Measurements from ENCODE around the gene ABI3BP. TPM values are rescaled to one million over a fixed set of nuclear protein-coding genes. Genes with fewer than 3 reads are reported as not detected.

ABI3BP gene
- polyA plus RNA-seq, 6 donors from 2014 or later = 0.08 to 0.09 TPM; not detected in 4

DNA sequence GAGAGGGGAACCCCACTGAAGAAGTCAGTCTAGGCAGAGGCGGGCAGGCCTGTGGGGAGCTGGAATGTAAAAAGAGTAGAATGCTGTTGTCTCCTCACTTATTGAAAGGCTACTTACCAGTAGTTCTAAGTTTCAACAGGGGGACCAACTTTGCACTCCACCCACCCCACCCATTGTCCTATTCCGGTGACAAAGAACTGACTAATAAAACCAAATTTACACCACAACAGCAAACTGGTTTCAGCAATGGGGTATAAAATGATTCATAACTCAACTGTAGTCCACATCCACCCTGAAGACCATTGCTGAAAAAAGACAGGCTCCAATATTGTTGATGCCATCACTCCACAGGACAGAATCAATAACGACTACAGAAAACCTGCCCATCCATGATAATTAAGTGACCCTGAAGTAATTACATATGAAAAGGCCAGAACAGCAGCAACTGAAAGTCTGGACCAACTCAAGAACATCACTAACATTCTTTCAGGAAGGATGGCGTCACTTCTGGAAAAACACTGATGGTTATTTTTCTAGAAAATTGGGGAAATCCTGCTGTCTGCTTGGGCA, 80.2 kb downstream of the ABI3BP start:
- H3K9me3 Mint-ChIP-seq = peaks cover 0 to 8% (median 4%) of the 10 kb centered on the region in 7 donors
- no peak overlapping the region for H3K4me3 Mint-ChIP-seq
- H3K4me1 Mint-ChIP-seq = no peaks in the 10 kb centered on the region
- H3K27me3 Mint-ChIP-seq = no peaks in the 10 kb centered on the region
- H3K27ac Mint-ChIP-seq = no peak overlapping the region
- DNase-seq (no peak), ATAC-seq (ENCODE audit: low read depth in 2 of 2) (no peak)
- H3K36me3 Mint-ChIP-seq = no peaks in the 10 kb centered on the region

DNA sequence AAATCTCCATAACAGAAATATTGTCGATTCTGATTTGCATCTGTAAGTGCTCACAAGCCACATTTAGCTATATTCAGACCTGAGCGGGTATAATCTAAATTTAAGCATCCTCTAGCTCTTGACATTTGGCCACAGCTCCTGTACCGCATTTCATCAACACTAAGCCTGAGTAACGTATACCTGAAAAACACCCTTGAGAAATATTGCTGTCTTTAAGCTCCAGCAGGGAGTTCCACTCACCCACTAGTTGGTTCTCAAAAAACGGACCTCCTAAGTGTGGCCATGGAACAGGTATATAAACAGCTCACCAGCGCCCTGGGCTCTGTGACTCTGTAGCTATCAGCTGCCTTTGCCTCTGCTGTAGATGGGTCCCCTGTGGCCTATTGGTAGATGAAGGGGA, 80.7 kb downstream of the ABI3BP start:
- Mint-ChIP-seq H3K27ac (no peak overlapping the region), H3K36me3 (no peaks in the 10 kb centered on the region), H3K9me3 (peaks cover 0 to 8% (median 4%) of the 10 kb centered on the region in 7 donors), H3K4me3 (no peak overlapping the region), H3K4me1 (no peaks in the 10 kb centered on the region), H3K27me3 (no peaks in the 10 kb centered on the region)
- ATAC-seq (ENCODE audit: low read depth in 2 of 2) (no peak), DNase-seq (no peak)

DNA sequence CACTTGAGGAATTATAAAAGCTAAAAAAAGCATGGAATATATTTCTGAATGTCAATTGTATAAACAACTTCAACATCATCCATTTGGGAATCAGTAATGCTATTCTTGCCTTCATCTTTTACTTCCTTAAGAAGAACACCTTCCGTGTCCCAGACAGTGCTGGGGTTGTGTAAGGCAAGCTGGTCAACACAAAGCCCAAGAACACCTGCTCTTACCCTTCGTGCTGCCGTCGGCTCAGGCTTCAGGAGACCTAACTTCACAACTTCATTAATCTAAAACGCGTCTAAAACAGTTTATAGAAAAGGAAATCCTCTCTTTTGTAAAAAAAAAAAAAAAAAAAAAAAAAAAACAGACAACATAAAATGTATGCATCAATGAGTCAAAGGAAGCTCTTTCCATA, 81.3 kb downstream of the ABI3BP start:
- no peak for DNase-seq

DNA sequence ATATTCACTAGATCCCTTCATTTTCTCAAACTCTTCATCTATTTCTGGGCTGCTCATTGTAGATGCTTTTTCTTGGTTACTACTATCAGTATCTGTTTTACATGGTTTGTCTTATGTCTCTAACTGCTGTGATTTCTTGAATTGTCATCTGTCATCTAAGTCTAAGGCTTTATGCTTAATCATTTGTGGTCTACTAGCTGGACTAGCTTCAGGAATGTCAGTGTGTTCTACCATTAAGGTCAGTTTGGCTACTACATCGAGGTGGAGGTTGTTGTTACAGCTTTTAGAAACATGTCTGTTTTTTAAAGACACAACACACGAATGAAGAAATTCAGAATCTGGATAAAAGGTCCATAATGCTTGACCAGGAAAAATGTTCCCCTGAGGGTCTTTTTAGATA, 82.2 kb downstream of the ABI3BP start:
- H3K27ac Mint-ChIP-seq = no peak overlapping the region
- no peaks in the 10 kb centered on the region for H3K27me3 Mint-ChIP-seq
- ATAC-seq (ENCODE audit: low read depth in 2 of 2) (no peak), DNase-seq (no peak)
- peaks cover 0 to 8% (median 4%) of the 10 kb centered on the region in 7 donors for H3K9me3 Mint-ChIP-seq
- no peaks in the 10 kb centered on the region for H3K4me1 Mint-ChIP-seq
- no peaks in the 10 kb centered on the region for H3K36me3 Mint-ChIP-seq
- no peak overlapping the region for H3K4me3 Mint-ChIP-seq

More for the DNA sequence above, 81.3 kb downstream of the ABI3BP start:
- ATAC-seq (ENCODE audit: low read depth in 2 of 2) = no peak
- H3K4me3 Mint-ChIP-seq = no peak overlapping the region
- no peaks in the 10 kb centered on the region for H3K4me1 Mint-ChIP-seq
- no peaks in the 10 kb centered on the region for H3K36me3 Mint-ChIP-seq
- no peaks in the 10 kb centered on the region for H3K27me3 Mint-ChIP-seq
- H3K27ac Mint-ChIP-seq = no peak overlapping the region
- H3K9me3 Mint-ChIP-seq = peaks cover 0 to 8% (median 4%) of the 10 kb centered on the region in 7 donors

DNA sequence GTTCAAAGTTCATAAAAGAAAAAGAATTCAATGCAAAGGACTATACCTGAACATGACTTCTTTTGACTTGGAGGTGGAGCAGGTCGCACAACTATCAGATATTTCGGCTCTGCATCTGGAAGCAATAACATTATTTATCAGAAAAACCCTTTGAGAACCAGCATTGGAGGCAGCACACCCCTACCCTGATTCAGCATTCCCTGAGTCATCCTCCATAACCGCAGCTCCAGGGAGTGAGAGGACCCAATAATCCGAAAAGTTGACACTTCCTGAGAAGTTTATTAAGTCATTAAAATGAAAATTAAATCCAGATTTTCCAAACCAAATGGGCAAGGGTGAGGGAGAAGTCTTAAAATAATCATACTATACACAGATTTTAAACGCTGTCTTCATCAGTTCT, 90.6 kb downstream of the ABI3BP start:
- Mint-ChIP-seq H3K36me3 (peaks cover 0 to 4% of the 10 kb centered on the region in 2 donors), H3K27me3 (no peaks in the 10 kb centered on the region), H3K9me3 (peaks cover 0 to 6% (median 0%) of the 10 kb centered on the region in 7 donors), H3K4me1 (peaks cover 0 to 4% (median 0%) of the 10 kb centered on the region in 3 donors), H3K4me3 (no peak overlapping the region), H3K27ac (no peak overlapping the region)
- no peak for ATAC-seq (ENCODE audit: low read depth in 2 of 2)
- DNase-seq = no peak

GRCh38 chr3:100900671-100901335, 92.4 kb downstream of the ABI3BP start:
- Mint-ChIP-seq H3K27ac (no peak overlapping the region), H3K4me1 (peaks cover 0 to 4% (median 0%) of the 10 kb centered on the region in 3 donors), H3K9me3 (peaks cover 0 to 6% (median 0%) of the 10 kb centered on the region in 7 donors), H3K4me3 (no peak overlapping the region), H3K36me3 (peaks cover 0 to 4% of the 10 kb centered on the region in 2 donors), H3K27me3 (no peaks in the 10 kb centered on the region)
- ATAC-seq (ENCODE audit: low read depth in 2 of 2) (no peak), DNase-seq (no peak)

DNA sequence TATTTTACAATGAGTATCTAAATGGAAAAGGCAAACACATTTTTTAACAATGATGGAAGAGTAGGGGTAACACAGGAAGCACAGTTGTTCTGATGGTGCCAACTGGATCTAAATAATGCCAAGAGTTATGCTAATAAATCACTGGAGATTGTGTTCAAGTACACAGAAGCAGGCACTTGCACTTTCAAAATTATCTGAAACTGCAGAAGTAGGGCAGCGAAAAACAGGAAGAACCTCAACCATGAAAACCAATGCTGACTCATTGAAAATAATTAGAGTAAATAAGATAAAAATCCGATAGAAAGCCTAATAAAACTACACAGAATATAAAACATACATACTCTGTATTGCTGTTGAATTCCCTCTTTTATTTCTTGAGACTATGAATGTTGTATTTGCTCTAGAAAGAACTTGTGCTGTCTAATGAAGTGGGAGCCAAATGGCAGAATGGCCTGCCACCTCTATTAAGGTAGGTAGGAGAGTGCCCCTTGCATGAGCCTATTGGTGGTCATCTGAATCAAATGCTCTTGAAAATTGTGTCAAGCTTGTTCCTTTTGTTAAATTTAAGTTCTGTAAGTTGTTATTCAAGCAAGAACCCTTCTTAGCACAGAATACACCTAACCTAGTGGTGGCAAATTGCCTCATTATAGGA, 93.7 kb downstream of the ABI3BP start:
- H3K9me3 Mint-ChIP-seq = peaks cover 0 to 6% (median 0%) of the 10 kb centered on the region in 7 donors
- H3K4me1 Mint-ChIP-seq = peaks cover 0 to 4% (median 0%) of the 10 kb centered on the region in 3 donors
- H3K36me3 Mint-ChIP-seq = peaks cover 0 to 4% of the 10 kb centered on the region in 2 donors
- DNase-seq (no peak), ATAC-seq (ENCODE audit: low read depth in 2 of 2) (no peak)
- H3K27me3 Mint-ChIP-seq = no peaks in the 10 kb centered on the region
- no peak overlapping the region for H3K4me3 Mint-ChIP-seq
- no peak overlapping the region for H3K27ac Mint-ChIP-seq

- Mint-ChIP-seq H3K27me3 (peaks cover 0 to 4% (median 0%) of the 10 kb centered on the region in 3 donors), H3K9me3 (peaks cover 0 to 3% (median 0%) of the 10 kb centered on the region in 7 donors), H3K27ac (peak overlapping the region in 2 of 6 donors; percentile 39 to 43), H3K36me3 (peaks cover 0 to 4% of the 10 kb centered on the region in 2 donors), H3K4me1 (peaks cover 0 to 4% (median 0%) of the 10 kb centered on the region in 3 donors), H3K4me3 (no peak overlapping the region)
- ATAC-seq (ENCODE audit: low read depth in 2 of 2) (no peak), DNase-seq (no peak)
Observed at GRCh38 chr3:100898681-100899080, 94.5 kb downstream of the ABI3BP start.

DNA sequence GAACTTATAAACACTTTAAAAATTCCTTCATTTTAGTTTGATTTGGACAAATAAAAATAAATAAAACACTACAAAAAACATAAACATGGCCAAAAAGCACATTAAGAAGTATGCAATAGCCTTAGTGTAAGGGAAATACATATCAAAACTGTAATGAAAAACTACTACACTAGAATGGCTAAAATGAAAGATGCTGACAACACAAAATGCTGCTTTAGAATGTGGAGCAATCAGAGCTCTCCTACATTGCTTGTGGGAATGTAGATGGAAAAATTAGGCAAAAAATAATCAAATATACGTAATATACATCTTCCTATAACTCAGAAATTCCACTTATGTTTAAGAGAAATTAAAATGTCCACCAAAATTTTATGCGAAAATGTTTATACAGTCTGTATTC, 96.2 kb downstream of the ABI3BP start:
- H3K9me3 Mint-ChIP-seq = peaks cover 0 to 3% (median 2%) of the 10 kb centered on the region in 7 donors

GRCh38 chr3:100893590-100893989, 99.6 kb downstream of the ABI3BP start:
- no peak overlapping the region for H3K27ac Mint-ChIP-seq
- ATAC-seq (ENCODE audit: low read depth in 2 of 2) = no peak
- H3K9me3 Mint-ChIP-seq = peaks cover 0 to 3% (median 0%) of the 10 kb centered on the region in 7 donors
- H3K4me1 Mint-ChIP-seq = peaks cover 0 to under 1% (median 0%) of the 10 kb centered on the region in 3 donors
- H3K36me3 Mint-ChIP-seq = peaks cover 0 to 6% of the 10 kb centered on the region in 2 donors
- peaks cover 0 to 9% (median 6%) of the 10 kb centered on the region in 3 donors for H3K27me3 Mint-ChIP-seq
- no peak for DNase-seq
- no peak overlapping the region for H3K4me3 Mint-ChIP-seq

More for the DNA sequence above, 96.2 kb downstream of the ABI3BP start:
- no peak for ATAC-seq (ENCODE audit: low read depth in 2 of 2)
- H3K4me1 Mint-ChIP-seq = peaks cover 0 to 4% (median 0%) of the 10 kb centered on the region in 3 donors
- peaks cover 0 to 6% of the 10 kb centered on the region in 2 donors for H3K36me3 Mint-ChIP-seq
- DNase-seq = no peak
- H3K27me3 Mint-ChIP-seq = peaks cover 0 to 9% (median 6%) of the 10 kb centered on the region in 3 donors
- H3K27ac Mint-ChIP-seq = no peak overlapping the region
- H3K4me3 Mint-ChIP-seq = no peak overlapping the region

DNA sequence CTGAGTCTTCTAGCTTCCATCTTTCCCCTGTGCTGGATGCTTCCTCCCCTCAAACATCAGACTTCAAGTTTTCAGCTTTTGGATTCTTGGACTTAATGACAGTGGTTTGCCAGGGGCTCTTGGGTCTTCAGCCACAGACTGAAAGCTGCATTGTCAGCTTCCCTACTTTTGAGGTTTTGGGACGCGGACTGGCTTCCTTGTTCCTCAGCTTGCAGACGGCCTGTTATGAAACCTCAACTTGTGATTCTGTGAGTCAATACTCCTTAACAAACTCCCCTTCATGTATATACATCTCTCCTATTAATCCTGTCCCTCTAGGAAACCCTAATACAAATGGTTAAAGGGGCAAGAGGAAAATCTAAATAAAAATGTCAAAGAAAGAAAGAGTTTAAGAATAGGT, 100.1 kb downstream of the ABI3BP start:
- ATAC-seq (ENCODE audit: low read depth in 2 of 2) = no peak
- H3K27me3 Mint-ChIP-seq = peaks cover 0 to 9% (median 6%) of the 10 kb centered on the region in 3 donors
- H3K27ac Mint-ChIP-seq = no peak overlapping the region
- no peak overlapping the region for H3K4me3 Mint-ChIP-seq
- no peaks in the 10 kb centered on the region for H3K4me1 Mint-ChIP-seq
- DNase-seq = no peak
- peaks cover 0 to 3% (median 0%) of the 10 kb centered on the region in 7 donors for H3K9me3 Mint-ChIP-seq
- H3K36me3 Mint-ChIP-seq = peaks cover 0 to 6% of the 10 kb centered on the region in 2 donors

GRCh38 chr3:100891827-100892226, 101.4 kb downstream of the ABI3BP start:
- no peak for ATAC-seq (ENCODE audit: low read depth in 2 of 2)

GRCh38 chr3:100891033-100891432, 102.2 kb downstream of the ABI3BP start:
- Mint-ChIP-seq H3K27me3 (peaks cover 0 to 9% (median 6%) of the 10 kb centered on the region in 3 donors), H3K9me3 (peaks cover 0 to 3% (median 0%) of the 10 kb centered on the region in 7 donors), H3K27ac (no peak overlapping the region), H3K36me3 (peaks cover 0 to 6% of the 10 kb centered on the region in 2 donors), H3K4me1 (no peaks in the 10 kb centered on the region), H3K4me3 (no peak overlapping the region)
- DNase-seq = no peak
- ATAC-seq (ENCODE audit: low read depth in 2 of 2) = no peak

More at GRCh38 chr3:100891827-100892226, 101.4 kb downstream of the ABI3BP start:
- Mint-ChIP-seq H3K4me3 (no peak overlapping the region), H3K27me3 (peaks cover 0 to 9% (median 6%) of the 10 kb centered on the region in 3 donors), H3K9me3 (peaks cover 0 to 3% (median 0%) of the 10 kb centered on the region in 7 donors), H3K4me1 (no peaks in the 10 kb centered on the region), H3K27ac (no peak overlapping the region), H3K36me3 (peaks cover 0 to 6% of the 10 kb centered on the region in 2 donors)
- DNase-seq = no peak
